ENCODE results near the gene SEMA3A. TPM values are rescaled to one million over a fixed set of nuclear protein-coding genes. Genes with fewer than 3 reads are reported as not detected.
A peak's percentile ranks its signal among the peaks of the same experiment; 100 is the strongest.

Gene SEMA3A
- total RNA-seq, 1 experiment from 2014 or later = 43.3 TPM

DNA sequence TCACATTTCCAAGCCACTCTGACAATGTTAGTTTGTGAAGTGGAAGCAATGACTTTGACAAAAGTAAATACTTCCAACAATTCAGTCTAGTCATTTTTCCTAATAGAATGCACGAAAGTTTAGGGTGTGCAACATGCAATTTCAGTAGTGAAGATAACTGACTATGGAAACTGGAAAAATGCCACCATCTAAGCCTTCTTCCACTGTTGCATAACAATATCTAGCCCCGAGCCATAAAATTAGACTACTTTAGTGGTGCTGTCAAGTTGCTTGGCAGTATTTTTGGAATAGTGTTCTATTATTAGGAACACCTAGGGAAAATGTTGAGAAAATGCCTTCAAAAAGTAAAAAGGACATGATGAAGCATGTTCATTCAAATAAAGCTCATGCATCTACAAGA lies 17.9 kb downstream of the SEMA3A start:
- intact Hi-C loops (cut with micrococcal nuclease; ENCODE audit: unreplicated experiment) (no loop called here), in situ Hi-C loops (cut with HindIII; ENCODE audit: low pct_unique_long_range_greater_than_20kb, low sequenced_read_pairs) (no loop called here)
- DNase-seq (ENCODE audit: low read depth, low spot score) (no peak), ATAC-seq (no peak)
- no peak overlapping the region for H3K4me3 ChIP-seq (ENCODE audit: low read depth in 2 of 2, low read length in 2 of 2)
- BruUV-seq (replicated peaks) = no TSS peak
- peak overlapping the region; percentile 19; the same call in 1 of the 2 replicates for H3K27ac ChIP-seq (ENCODE audit: low read length)
- CTCF ChIA-PET = no interaction called here
- H3K9me3 ChIP-seq (ENCODE audit: control insufficient read depth, insufficient read depth, low read depth, low read length) = peaks cover 8% of the 10 kb centered on the region; the same call in 1 of the 2 replicates
- no peak for TF ChIP-seq SIN3A (IDR thresholded peaks at IDR 0.05; ENCODE audit: borderline replicate concordance, insufficient read depth, low read depth, low read length)
- TF ChIP-seq, protein P1, sequence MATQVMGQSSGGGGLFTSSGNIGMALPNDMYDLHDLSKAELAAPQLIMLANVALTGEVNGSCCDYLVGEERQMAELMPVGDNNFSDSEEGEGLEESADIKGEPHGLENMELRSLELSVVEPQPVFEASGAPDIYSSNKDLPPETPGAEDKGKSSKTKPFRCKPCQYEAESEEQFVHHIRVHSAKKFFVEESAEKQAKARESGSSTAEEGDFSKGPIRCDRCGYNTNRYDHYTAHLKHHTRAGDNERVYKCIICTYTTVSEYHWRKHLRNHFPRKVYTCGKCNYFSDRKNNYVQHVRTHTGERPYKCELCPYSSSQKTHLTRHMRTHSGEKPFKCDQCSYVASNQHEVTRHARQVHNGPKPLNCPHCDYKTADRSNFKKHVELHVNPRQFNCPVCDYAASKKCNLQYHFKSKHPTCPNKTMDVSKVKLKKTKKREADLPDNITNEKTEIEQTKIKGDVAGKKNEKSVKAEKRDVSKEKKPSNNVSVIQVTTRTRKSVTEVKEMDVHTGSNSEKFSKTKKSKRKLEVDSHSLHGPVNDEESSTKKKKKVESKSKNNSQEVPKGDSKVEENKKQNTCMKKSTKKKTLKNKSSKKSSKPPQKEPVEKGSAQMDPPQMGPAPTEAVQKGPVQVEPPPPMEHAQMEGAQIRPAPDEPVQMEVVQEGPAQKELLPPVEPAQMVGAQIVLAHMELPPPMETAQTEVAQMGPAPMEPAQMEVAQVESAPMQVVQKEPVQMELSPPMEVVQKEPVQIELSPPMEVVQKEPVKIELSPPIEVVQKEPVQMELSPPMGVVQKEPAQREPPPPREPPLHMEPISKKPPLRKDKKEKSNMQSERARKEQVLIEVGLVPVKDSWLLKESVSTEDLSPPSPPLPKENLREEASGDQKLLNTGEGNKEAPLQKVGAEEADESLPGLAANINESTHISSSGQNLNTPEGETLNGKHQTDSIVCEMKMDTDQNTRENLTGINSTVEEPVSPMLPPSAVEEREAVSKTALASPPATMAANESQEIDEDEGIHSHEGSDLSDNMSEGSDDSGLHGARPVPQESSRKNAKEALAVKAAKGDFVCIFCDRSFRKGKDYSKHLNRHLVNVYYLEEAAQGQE (IDR thresholded peaks at IDR 0.05; ENCODE audit: insufficient read depth in 1 of 2, low read depth in 2 of 2, low read length in 1 of 2) = no peak
- TF ChIP-seq, protein P2, sequence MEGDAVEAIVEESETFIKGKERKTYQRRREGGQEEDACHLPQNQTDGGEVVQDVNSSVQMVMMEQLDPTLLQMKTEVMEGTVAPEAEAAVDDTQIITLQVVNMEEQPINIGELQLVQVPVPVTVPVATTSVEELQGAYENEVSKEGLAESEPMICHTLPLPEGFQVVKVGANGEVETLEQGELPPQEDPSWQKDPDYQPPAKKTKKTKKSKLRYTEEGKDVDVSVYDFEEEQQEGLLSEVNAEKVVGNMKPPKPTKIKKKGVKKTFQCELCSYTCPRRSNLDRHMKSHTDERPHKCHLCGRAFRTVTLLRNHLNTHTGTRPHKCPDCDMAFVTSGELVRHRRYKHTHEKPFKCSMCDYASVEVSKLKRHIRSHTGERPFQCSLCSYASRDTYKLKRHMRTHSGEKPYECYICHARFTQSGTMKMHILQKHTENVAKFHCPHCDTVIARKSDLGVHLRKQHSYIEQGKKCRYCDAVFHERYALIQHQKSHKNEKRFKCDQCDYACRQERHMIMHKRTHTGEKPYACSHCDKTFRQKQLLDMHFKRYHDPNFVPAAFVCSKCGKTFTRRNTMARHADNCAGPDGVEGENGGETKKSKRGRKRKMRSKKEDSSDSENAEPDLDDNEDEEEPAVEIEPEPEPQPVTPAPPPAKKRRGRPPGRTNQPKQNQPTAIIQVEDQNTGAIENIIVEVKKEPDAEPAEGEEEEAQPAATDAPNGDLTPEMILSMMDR (IDR thresholded peaks at IDR 0.05) = no peak
- no peak for TF ChIP-seq TCF7L2 (IDR thresholded peaks at IDR 0.05; ENCODE audit: low read depth, low read length)
- TF ChIP-seq POLR2AphosphoS5 (IDR thresholded peaks at IDR 0.05; ENCODE audit: low read depth, low read length) = no peak
- H3K36me3 ChIP-seq (ENCODE audit: control insufficient read depth, insufficient read depth, low read length) = no peaks in the 10 kb centered on the region
- H3K27me3 ChIP-seq (ENCODE audit: control insufficient read depth, insufficient read depth, low read length) = no peaks in the 10 kb centered on the region
- POLR2A ChIA-PET = no interaction called here
- no peaks in the 10 kb centered on the region; the same call in 1 of the 2 replicates for H3K4me1 ChIP-seq (ENCODE audit: control insufficient read depth, insufficient read depth, low read length)

DNA sequence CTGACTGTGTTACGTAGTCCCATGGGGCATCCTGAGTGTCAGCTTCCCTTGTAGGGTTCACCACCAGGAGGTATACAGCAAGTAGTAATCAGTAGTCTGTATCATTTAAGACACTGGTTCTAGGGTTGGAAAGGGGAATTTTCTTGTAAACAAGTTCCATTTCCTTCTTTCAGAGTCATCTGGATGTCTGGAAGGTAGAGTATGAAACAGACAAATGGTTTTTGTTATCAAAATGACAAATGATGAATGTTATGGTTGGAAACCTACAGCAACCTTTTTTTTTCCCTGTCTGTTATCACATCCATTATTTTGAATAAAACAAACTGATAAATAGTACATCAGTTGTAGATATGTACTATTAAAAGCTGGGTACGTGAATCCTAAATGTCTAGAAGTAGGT lies 19.1 kb downstream of the SEMA3A start:
- no peak overlapping the region for H3K4me3 ChIP-seq (ENCODE audit: low read depth in 2 of 2, low read length in 2 of 2)

More for the DNA sequence above, 19.1 kb downstream of the SEMA3A start:
- intact Hi-C loops (cut with micrococcal nuclease; ENCODE audit: unreplicated experiment) (no loop called here), in situ Hi-C loops (cut with HindIII; ENCODE audit: low pct_unique_long_range_greater_than_20kb, low sequenced_read_pairs) (no loop called here)
- CTCF ChIA-PET = no interaction called here
- TF ChIP-seq TCF7L2 (IDR thresholded peaks at IDR 0.05; ENCODE audit: low read depth, low read length) (no peak), POLR2AphosphoS5 (IDR thresholded peaks at IDR 0.05; ENCODE audit: low read depth, low read length) (no peak), SIN3A (IDR thresholded peaks at IDR 0.05; ENCODE audit: borderline replicate concordance, insufficient read depth, low read depth, low read length) (no peak)
- TF ChIP-seq, protein P2 (IDR thresholded peaks at IDR 0.05) = no peak
- TF ChIP-seq, protein P1 (IDR thresholded peaks at IDR 0.05; ENCODE audit: insufficient read depth in 1 of 2, low read depth in 2 of 2, low read length in 1 of 2) = no peak
- peaks cover 8% of the 10 kb centered on the region; the same call in 1 of the 2 replicates for H3K9me3 ChIP-seq (ENCODE audit: control insufficient read depth, insufficient read depth, low read depth, low read length)
- no peaks in the 10 kb centered on the region for H3K27me3 ChIP-seq (ENCODE audit: control insufficient read depth, insufficient read depth, low read length)
- H3K36me3 ChIP-seq (ENCODE audit: control insufficient read depth, insufficient read depth, low read length) = no peaks in the 10 kb centered on the region
- H3K27ac ChIP-seq (ENCODE audit: low read length) = no peak overlapping the region
- POLR2A ChIA-PET = no interaction called here
- no peak for ATAC-seq
- no peaks in the 10 kb centered on the region; the same call in 1 of the 2 replicates for H3K4me1 ChIP-seq (ENCODE audit: control insufficient read depth, insufficient read depth, low read length)
- BruUV-seq (replicated peaks) = no TSS peak
- no peak for DNase-seq (ENCODE audit: low read depth, low spot score)

All from Panc1 (cell line).